HG02763 (cell line): ENCODE results near the gene SLC22A9.
"Not testable (repeated sequence)": the region's sequence is repeated elsewhere in the genome, so short reads cannot be mapped to it uniquely, and the experiment has no call there.

Experiments used
- ATAC-seq: cut with Tn5 transposase; IDR thresholded peaks from one replicate; pipeline ENCODE4 v1.9.1; 2021; ENCODE audit warnings: mild to moderate bottlenecking, moderate library complexity; ENCODE audit not compliant: unreplicated experiment

SLC22A9 gene

GRCh38 chr11:63369165-63369970 is at the start of gene SLC22A9:
Gene SLC22A9 (plus strand): TSS chr11:63369785. CDS start chr11:63370057, 272 bp downstream.
- ATAC-seq, result no peak

DNA sequence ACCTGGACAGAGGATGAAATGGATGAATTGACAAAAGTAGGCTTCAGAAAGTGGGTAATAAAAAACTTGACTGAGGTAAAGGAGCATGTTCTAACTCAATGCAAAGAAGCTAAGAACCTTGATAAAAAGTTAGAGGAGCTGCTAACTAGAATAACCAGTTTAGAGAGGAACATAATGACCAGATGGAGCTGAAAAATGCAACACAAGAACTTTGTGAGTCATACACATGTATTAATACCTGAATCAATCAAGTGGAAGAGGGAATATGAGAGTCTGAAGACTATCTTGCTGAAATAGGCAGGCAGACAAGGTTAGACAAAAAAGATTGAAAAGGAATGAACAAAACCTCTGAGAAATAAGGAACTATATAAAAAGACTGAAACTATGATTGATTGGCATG is 47.9 kb upstream of the SLC22A9 start:
- ATAC-seq, result no peak

- ATAC-seq, result not testable (repeated sequence)
These were observed 34.5 kb upstream of the SLC22A9 start for GRCh38 chr11:63335089-63335488.

GRCh38 chr11:63337070-63337469 is 32.5 kb upstream of the SLC22A9 start:
- ATAC-seq, result no peak

- ATAC-seq, result no peak
These were observed 26.5 kb upstream of the SLC22A9 start for GRCh38 chr11:63343130-63343529.

- ATAC-seq, result no peak
These were observed 17.4 kb upstream of the SLC22A9 start for GRCh38 chr11:63352144-63352543.

GRCh38 chr11:63362196-63362793 is 7.3 kb upstream of the SLC22A9 start:
- no peak for ATAC-seq

GRCh38 chr11:63369971-63370588 is 495 bp downstream of the SLC22A9 start:
- no peak for ATAC-seq

DNA sequence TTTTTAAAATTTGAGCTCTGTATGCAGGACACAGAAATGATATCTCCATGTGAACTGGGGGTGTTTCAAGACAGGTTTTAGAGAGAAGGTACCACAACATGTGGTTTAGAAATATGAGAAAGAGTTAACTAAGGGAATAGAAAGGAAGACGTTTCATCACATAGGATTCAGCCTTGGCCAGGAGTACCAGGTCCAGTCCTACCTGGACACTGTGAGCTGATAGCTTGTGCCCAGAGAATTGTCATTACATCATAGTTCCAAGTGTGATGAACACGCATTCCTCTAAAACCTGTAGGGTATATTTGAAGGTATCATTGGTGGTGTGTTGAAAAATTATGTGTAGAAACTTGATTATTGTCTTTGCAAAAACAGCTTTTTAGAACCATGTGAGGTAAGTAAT is 1.8 kb downstream of the SLC22A9 start:
- ATAC-seq, result no peak

DNA sequence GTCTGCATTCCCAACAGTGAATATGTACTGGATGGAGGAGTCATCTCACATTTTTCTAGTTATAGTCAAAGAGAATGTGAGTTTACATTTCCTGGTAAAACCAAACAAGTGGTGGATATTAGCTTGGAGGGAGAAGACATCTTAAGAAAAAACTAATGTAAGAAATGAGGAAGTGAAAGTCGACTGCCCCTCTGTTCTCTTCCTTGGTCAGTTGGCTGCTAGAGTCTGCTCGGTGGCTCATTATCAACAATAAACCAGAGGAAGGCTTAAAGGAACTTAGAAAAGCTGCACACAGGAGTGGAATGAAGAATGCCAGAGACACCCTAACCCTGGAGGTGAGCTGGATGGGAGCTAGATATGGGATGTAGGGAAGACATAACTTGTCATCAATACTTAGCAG is 5.8 kb downstream of the SLC22A9 start:
- ATAC-seq, result no peak

DNA sequence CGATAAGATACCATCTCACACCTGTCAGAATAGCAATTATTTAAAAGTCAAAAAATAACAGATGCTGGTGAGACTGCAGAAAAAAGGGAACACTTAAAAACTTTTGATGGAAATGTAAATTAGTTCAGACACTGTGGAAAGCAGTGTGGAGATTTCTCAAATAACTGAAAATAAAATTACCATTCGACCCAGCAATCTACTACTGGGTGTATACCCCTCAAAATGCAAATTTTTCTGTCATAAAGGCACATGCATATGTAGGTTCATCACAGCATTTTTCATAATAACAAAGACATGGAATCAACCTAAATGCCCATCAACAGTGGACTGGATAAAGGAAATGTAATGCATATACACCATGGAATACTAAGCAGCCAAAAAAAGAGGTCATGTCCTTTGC is 10.5 kb downstream of the SLC22A9 start:
- no peak for ATAC-seq

DNA sequence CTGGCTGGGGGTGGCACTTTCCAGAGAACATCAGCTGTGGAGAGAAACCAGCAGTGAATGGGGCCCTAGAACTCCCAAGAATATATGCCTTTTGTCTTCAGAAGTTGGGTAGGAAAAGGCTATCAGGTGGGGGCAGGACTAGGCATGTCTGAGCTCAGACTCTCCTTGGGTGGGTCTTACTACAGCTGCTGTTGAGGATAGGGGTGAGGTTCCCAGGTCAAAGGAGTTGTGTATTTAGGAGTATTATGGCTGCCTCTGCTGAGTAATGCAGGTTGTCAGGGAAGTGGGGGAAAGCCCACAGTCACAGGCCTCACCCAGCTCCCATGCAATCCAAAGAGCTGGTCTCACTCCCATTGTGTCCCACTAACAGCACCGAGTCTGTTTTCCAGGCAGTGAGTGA is 26.1 kb downstream of the SLC22A9 start:
- no peak for ATAC-seq

- no peak for ATAC-seq
These were observed 34.8 kb downstream of the SLC22A9 start for GRCh38 chr11:63404161-63404935.

DNA sequence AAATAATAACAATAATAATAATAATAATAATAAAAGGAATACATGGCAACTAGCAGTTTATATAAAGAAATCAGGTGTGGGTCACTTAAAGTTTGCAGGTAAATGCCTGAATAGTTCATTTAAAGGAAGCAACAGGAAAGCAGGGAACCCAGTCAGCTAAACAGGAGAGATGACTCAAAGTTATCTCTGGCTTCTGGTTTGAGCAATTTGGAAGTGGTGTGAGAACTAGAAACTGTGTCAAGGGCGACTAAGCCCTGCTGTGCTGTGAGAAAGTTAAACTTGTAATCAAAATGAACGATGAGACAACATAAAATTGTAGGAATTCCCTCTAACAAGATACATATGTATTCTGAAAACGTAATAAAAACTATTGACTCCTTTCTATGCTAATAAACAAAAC is 35.5 kb downstream of the SLC22A9 start:
- ATAC-seq, result no peak

DNA sequence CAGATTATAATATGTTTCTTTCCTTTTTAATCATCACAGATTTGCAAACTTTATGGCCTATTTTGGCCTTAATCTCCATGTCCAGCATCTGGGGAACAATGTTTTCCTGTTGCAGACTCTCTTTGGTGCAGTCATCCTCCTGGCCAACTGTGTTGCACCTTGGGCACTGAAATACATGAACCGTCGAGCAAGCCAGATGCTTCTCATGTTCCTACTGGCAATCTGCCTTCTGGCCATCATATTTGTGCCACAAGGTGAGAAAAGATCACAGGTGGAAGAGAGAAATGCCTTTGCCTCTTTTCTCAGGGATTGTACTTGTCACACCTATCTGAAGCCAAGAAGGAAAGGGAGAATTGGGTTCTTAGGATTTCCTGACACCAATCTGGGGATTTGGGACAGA is 36.9 kb downstream of the SLC22A9 start:
- ATAC-seq, result no peak

- ATAC-seq, result no peak
These were observed 47.7 kb downstream of the SLC22A9 start for GRCh38 chr11:63417174-63417852.

DNA sequence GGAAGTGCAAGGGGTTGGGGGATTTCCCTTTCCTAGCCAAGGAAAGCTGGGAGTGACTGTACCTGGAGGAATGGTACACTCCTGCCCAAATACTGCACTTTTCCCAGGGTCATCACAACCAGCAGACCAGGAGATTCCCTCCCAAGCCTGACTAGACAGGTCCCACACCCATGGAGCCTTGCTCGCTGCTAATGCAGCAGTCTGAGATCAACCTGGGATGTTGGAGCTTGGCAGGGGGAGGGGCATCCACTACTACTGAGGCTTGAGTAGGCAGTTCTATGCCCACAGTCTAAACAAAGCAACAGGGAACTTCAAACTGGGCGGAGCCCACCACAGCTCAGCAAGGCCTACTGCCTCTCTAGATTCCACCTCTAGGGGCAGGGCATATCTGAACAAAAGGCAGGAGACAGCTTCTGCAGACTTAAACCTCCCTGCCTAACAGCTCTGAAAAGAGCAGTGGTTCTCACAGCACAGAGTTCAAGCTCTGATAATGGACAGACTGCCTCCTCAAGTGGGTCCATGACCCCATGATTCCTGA is 58.5 kb downstream of the SLC22A9 start:
- ATAC-seq, result no peak

DNA sequence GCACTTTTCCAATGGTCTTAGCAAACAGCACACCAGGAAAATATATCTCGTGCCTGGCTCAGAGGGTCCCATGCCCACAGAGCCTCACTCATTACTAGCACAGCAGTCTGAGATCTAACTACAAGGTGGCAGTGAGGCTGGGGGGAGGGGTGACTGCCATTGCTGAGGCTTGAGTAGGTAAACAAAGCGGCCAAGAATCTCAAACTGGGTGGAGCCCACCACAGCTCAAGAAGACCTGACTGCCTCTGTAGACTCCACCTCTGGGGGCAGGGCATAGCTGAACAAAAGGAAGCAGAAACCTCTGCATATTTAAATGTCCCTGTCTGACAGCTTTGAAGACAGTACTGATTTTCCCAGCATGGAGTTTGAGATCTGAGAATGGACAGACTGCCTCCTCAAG is 61.1 kb downstream of the SLC22A9 start:
- ATAC-seq, result not testable (repeated sequence)

DNA sequence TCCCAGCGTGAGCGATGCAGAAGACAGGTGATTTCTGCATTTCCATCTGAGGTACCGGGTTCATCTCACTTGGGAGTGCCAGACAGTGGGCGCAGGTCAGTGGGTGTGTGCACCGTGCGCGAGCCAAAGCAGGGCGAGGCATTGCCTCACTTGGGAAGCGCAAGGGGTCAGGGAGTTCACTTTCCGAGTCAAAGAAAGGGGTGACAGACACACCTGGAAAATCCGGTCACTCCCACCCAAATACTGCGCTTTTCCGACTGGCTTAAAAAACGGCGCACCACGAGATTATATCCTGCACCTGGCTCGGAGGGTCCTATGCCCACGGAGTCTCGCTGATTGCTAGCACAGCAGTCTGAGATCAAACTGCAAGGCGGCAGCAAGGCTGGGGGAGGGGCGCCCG is 65.8 kb downstream of the SLC22A9 start:
- ATAC-seq, result not testable (repeated sequence)

- not testable (repeated sequence) for ATAC-seq
These were observed 66.2 kb downstream of the SLC22A9 start for GRCh38 chr11:63435831-63436230.
